H7 (cell line): ENCODE measurements around the gene KLHDC10. TPM values are rescaled to one million over a fixed set of nuclear protein-coding genes. Genes with fewer than 3 reads are reported as not detected.

Source experiments
- DNase-seq: peaks from one replicate; pipeline ENCODE4 v3.0.0; 2012
- H3K27me3 ChIP-seq: 2 replicates; pipeline ENCODE4 v1.6.0; 2011; ENCODE audit warnings: mild to moderate bottlenecking, low read length; ENCODE audit not compliant: control insufficient read depth, insufficient read depth
- H3K36me3 ChIP-seq: replicated peaks from 2 replicates; pipeline ENCODE4 v1.5.1; 2011; ENCODE audit warnings: low read length; ENCODE audit not compliant: control insufficient read depth, insufficient read depth
- H3K4me3 ChIP-seq: 2 replicates; pipeline ENCODE4 v1.5.1; 2011; ENCODE audit warnings: low read depth, mild to moderate bottlenecking, control low read depth, low read length, moderate library complexity; ENCODE audit not compliant: insufficient read depth
- total RNA-seq: library from RNA; depleted of rRNA; stranded (reverse); fragments of >200 nt; shearing (Covaris generic); gene quantifications from 2 replicates; pipeline ENCODE4 v1.2.3, GENCODE V29; 2014

Gene KLHDC10
- total RNA-seq, 1 experiment from 2014 or later, result 13.9 TPM

DNA sequence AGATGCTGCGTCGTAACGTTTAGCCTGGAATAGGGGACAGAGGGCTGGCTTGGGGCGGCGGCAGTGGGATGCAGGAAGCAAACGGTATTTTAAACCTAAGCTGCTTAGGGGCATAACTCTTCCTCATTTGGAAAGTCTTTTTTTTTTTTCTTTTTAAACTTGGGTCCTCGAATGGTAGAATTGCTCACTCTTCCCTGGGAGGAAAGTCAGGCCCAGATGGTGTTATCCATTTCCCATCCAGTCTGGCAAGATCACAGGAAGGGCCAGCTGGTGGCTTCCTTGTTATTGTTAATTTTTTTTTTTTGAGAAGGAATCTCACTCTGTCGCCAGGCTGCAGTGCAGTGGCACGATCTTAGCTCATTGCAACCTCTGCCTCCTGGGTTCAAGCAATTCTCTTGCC lies 78.2 kb downstream of the KLHDC10 start:
- no peaks in the 10 kb centered on the region for H3K36me3 ChIP-seq
- no peaks in the 10 kb centered on the region for H3K27me3 ChIP-seq
- H3K4me3 ChIP-seq, result no peak overlapping the region
- no peak for DNase-seq

DNA sequence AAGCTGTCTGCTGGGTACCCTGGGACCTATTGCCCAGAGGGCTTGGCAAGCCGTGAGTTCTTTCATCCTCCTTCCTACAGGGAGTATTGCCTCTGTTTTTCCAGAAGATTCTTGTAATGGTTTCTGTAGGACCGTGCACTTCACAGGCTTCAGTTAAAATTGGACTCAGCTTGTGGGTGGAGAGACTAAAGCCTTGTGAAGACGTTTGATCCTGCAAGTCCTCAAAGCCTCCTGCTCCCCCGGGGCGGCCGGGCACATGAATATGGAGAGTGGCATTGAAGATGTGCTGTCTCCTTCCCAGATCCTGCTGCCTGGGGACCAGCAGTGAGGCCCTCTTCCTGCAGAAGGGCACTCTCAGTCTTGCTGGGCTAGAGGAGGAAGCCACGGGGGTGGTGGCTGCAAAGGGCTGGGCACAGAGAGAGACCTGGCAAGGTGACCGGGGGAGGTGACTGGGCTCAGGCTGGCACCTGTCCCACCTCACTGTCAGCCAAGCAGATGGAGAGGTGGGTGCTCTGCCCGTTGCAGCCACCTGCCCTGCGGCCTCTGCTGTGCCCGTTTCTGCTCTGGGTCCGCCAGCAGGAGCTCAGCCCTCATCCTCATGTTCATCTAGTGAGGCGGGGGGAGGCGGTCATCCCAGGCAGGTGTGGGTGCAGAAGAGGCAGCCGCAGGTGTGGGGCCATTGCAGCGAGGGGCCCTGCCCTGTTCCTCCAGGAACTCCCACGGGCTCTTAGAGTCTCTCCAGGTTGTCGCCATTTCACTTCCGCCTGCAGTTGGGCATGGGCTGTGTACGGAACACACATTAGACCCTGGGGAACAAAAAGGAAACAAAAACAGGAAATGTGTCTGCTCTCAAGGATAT lies 79.2 kb downstream of the KLHDC10 start:
- Histone ChIP-seq H3K27me3 (no peaks in the 10 kb centered on the region), H3K36me3 (no peaks in the 10 kb centered on the region), H3K4me3 (no peak overlapping the region)
- peak; percentile 40 for DNase-seq

DNA sequence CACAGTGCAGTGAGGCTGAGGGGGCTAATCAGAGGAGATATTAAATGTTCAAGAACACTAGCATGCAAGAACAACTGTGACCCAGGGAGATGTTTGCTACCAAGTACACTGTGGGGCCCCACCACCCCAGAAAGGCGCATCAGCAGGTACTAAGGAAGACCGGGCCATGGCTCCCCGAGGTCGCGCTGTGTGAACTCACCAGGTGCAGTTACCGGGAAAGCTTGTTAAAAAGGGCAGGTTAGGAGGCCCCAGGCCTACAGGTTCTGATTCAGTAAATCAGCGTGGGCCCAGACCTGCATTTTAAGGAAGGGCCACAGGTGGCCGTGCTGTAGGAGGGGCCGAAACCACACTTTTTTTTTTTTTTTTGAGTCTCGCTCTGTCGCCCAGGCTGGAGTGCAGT lies 80.3 kb downstream of the KLHDC10 start:
- Histone ChIP-seq H3K36me3 (no peaks in the 10 kb centered on the region), H3K4me3 (no peak overlapping the region), H3K27me3 (no peaks in the 10 kb centered on the region)
- DNase-seq, result peak; percentile 73

DNA sequence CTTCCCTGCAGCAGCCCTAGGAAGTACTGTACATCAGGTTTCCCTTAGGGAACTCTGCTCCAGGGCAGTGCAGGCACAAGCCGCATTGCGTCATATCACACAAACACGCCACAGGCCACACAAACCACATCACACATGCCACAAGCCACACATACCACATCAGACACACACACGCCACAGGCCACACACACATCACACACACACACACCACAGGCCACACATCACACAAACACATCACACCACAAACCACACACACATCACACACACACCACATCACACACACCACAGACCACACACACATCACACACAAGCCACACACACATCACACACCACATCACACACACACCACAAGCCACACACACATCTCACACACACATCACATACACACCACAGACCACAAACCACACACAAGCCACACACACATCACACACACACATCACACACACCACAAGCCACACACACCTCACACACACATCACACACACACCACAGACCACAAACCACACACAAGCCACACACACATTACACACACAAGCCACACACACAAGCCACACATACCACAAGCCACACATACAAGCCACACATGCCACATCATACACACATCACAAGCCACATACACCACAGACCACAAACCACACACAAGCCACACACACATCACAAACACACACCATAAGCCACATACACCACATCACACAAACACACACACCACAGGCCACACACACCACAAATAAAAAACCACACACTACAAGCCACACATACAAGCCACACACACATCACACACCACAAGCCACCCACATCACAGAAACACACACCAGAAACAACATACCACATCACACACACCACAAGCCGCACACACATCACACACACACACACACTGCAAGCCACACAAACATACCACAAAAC lies 81.5 kb downstream of the KLHDC10 start:
- Histone ChIP-seq H3K4me3 (no peak overlapping the region), H3K36me3 (no peaks in the 10 kb centered on the region), H3K27me3 (no peaks in the 10 kb centered on the region)
- no peak for DNase-seq

DNA sequence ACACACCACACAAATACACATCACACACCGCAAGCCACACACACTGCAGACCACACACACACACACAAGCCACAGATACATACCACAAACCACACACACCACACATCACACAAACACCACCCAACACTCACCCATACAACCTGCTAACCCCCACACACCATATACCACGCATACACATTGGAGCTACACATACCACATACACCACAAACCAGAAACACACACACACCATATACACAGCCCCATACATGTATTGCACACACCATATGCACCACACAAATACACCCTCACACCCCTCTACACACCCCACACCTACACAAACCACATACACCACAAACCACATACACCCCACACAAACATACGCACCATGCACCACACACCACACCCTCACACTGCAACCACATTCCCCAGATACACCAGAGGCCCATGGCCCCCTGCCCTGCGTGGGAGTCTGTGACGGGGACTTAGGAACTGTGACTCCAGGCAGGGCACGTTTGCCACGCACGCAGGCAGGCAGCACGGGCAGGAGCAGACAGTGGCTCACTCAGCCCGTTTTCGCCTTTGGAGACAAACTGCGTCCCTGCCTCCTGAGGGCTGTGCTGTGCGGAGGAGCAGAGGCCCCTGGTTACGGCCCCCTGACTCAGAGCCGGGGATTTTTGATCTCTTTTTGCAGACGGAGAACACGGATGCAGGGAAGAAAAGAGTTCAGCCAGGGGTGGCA lies 82.3 kb downstream of the KLHDC10 start:
- Histone ChIP-seq H3K27me3 (no peaks in the 10 kb centered on the region), H3K36me3 (no peaks in the 10 kb centered on the region), H3K4me3 (no peak overlapping the region)
- peak; percentile 51 for DNase-seq

DNA sequence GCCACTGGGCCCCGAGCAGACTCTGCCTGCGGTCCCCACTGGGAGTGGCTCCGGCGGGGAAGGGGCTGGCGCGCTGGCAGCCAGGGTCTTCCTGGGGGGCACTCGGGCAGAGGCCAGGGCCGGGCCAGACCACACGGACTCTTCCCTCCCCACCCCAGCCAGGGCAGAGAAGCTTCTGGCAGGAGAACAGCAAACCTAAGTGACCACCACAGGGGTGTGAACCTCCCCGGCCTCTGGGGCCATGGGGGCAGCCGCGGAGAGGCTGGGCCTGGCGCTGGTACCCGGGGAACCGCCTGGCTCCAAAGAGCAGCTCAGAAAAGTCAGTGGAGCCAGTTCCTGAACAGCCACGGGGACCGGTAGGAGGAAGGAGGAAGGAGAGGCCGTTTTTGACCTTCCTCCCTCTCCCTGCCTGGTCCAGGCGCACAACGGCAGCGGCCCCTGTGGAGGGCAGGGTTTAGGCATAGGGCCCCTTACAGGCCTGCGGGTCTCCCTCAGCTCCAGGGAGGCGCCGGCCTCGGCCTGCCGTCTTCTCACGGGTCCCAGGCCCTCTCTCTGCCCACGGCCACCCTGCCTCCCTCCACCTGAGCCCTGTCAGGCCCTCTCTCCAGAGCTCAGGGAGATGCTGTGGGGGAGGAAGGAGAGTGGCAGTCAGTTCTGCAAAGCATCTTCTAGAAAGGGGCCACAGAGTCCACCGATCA lies 83.0 kb downstream of the KLHDC10 start:
- peak; percentile 57 for DNase-seq
- Histone ChIP-seq H3K4me3 (no peak overlapping the region), H3K27me3 (no peaks in the 10 kb centered on the region), H3K36me3 (no peaks in the 10 kb centered on the region)

DNA sequence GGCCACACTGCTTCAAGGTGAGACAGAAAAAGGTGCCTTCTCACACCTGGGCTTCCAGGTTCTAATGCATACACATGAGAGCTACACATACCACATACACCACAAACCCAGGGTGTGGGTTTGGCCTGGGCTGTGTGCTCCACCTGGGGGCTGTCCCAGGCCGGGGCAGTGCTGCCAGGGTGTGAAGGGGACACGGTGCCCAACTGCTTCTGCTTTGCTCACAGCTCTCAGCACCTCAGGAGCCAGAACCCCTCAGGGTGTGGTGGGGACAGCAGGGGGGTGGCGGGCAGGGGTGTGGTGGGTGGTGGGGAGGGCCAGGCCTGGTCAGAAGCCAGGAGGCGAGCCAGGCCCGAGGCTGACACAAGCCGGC lies 83.8 kb downstream of the KLHDC10 start:
- no peaks in the 10 kb centered on the region for H3K36me3 ChIP-seq
- H3K27me3 ChIP-seq, result no peaks in the 10 kb centered on the region
- DNase-seq, result peak; percentile 56
- H3K4me3 ChIP-seq, result no peak overlapping the region

DNA sequence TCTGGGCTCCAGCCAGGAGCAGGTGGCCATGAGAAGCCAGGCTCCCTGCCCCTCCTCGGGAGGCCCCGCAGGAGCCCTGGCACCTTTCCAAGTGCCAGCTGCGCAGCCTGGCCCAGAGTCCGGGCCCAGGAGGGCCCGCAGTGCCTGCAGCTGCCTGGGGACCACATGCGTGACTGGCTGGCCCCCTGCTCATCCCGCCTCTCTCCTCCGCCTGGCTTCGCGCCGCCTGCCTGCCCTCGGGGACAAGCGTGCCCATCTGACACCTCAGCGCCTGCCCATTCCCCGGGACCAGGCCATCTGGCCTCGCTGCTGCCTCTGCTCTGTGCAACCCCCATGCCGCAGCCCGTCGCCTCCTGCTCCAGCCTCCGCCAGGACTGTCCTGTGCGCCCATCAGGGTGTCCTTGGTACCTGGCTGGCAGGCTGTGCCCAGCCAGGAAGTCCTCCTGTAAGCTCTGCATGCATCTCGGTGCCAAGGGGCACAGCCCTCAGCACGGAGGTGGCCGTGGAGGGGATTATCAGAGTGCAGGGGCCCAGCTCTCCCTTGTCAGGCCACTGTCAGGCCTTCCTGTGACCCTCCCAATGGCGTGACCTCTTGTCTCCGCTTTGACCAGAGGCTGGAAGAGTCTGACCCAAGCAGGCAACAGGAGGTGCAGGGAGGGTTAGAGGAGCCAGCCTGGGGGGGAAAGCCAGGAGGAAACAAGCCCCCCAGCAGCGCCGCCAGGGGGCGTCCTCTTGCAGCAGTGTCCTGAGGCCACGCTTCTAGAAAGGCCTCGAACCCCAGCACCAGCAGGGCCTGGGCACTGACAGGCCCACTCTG lies 84.4 kb downstream of the KLHDC10 start:
- peak; percentile 89 for DNase-seq
- no peak overlapping the region for H3K4me3 ChIP-seq
- no peaks in the 10 kb centered on the region for H3K27me3 ChIP-seq
- no peaks in the 10 kb centered on the region for H3K36me3 ChIP-seq

DNA sequence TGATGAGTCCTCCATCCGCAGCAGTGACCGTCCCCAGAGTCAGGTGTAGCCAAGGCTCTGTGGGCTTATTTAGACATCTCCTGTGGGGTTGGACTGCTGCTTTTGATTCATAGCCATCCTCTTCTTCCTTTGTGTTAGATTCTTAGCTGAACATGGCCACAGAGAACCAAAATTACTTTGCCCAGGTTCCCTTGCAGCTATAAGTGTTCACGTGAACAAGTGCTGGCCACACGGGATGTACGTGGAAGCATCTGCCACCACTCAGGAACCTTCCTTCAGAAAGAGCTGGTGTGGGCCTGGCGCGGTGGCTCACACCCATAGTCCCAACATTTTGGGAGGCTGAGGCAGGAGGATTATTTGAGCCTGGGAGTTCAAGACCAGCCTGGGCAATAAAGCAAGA lies 85.8 kb downstream of the KLHDC10 start:
- DNase-seq, result no peak
- no peaks in the 10 kb centered on the region for H3K27me3 ChIP-seq

DNA sequence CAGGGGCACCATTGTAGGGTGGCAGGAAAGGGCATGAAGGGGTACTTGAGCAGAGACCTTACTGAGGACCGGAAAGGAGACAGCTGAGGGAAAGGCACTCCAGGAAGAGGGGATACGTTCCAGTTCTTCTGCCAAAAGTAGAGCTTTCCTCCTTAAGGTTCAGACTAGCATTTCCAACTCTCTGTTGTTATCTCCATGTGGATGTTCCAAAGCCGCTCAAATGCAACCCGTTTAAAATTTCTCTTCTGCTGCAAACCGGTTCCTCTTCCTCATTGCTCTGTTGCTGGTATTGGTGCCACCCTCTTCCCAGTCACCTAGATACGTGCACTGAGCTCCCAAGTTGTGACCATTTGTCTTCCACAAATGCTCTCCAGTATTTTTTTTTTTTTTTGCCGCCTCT lies 87.4 kb downstream of the KLHDC10 start:
- Histone ChIP-seq H3K4me3 (no peak overlapping the region), H3K36me3 (no peaks in the 10 kb centered on the region), H3K27me3 (no peaks in the 10 kb centered on the region)
- no peak for DNase-seq

More for the DNA sequence above, 85.8 kb downstream of the KLHDC10 start:
- no peaks in the 10 kb centered on the region for H3K36me3 ChIP-seq
- no peak overlapping the region for H3K4me3 ChIP-seq

DNA sequence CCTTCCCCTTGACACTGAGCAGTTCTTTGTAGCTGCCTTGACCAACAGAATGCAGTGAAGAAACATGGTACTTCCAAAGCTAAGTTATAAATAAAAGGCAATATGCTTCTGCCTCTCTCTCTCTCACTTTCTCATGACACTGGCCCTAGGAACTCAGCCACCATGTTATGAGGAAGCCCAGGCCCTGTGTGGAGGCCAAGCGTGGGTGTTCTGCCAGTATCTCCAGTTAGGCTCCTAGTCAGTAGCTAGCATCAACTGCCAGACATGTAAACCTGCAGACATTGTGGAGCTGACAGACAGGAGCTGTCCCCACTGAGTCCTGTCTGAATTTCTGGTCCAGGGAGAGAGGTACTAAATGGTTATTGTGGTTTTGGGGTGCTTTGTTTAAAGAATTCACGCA lies 89.7 kb downstream of the KLHDC10 start:
- Histone ChIP-seq H3K36me3 (0 out of 2 replicates have a peak, but pooled peaks cover 1% of the 10 kb centered on the region), H3K4me3 (no peak overlapping the region), H3K27me3 (no peaks in the 10 kb centered on the region)
- no peak for DNase-seq

DNA sequence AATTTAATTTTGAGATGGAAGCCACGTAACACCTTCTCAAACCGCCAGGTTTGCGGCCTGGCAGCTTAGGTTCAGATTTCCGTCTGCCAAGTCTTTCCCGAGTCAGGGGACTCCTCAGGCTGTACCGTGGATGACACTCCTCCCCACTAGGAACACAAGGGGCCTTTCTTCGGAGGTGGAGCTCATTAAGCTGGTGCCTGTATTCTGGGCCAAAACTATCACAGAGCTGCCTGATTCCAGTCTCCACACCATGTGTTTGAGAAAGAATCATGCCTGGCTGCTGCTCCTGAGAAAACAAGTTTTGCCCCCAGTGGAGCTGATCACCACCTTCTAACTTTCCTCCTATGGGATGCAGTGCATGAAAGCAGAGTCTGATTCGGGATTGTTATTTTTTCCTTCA lies 90.1 kb downstream of the KLHDC10 start:
- Histone ChIP-seq H3K36me3 (0 out of 2 replicates have a peak, but pooled peaks cover 1% of the 10 kb centered on the region), H3K27me3 (no peaks in the 10 kb centered on the region), H3K4me3 (no peak overlapping the region)
- no peak for DNase-seq

DNA sequence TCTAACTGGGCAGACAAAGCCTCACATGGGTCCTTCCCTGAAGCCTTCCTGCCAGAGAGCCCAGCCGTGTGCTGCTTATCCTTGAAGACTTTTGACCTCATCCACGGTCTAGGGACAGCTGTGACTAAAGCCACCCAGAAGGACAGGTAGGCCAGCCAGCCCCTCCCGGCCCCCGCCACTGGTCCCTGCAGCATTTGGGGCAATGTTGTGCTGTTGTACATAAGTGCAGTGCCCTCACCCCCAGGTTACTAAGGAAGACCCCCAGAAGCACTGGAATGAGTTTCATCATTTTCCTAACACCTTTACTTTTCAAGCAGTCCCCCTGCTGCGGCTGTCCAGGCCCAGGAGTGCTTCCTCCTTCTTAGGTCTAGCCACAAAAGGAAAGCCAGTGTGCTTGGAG lies 91.9 kb downstream of the KLHDC10 start:
- Histone ChIP-seq H3K36me3 (peaks cover 3% of the 10 kb centered on the region), H3K4me3 (no peak overlapping the region), H3K27me3 (no peaks in the 10 kb centered on the region)
- no peak for DNase-seq
